GM18909 (cell line): ENCODE results near the gene LRRC4B.
A peak's percentile ranks its signal among the peaks of the same experiment; 100 is the strongest.

Source experiments
- ATAC-seq: cut with Tn5 transposase; IDR thresholded peaks from one replicate; pipeline ENCODE4 v1.9.1; 2021; ENCODE audit warnings: mild to moderate bottlenecking; ENCODE audit not compliant: unreplicated experiment, poor library complexity

The LRRC4B gene

GRCh38 chr19:50511069-50511822 is 57.0 kb downstream of the LRRC4B start, which contains the start of gene JOSD2:
Gene JOSD2 (minus strand): TSS chr19:50511191. CDS start chr19:50510431, 760 bp downstream.
- ATAC-seq: peak; percentile 87

- no peak for ATAC-seq
Observed at GRCh38 chr19:50510700-50511068, 57.6 kb downstream of the LRRC4B start.

- ATAC-seq: no peak
Observed at GRCh38 chr19:50510121-50510670, 58.0 kb downstream of the LRRC4B start.

- ATAC-seq: no peak
Observed at GRCh38 chr19:50509366-50509765, 58.9 kb downstream of the LRRC4B start.

GRCh38 chr19:50508843-50509190 is 59.4 kb downstream of the LRRC4B start:
- ATAC-seq: no peak

GRCh38 chr19:50507376-50507775 is 60.9 kb downstream of the LRRC4B start:
- no peak for ATAC-seq

- no peak for ATAC-seq
Observed at GRCh38 chr19:50506700-50507099, 61.5 kb downstream of the LRRC4B start.

GRCh38 chr19:50505856-50506611 is 62.2 kb downstream of the LRRC4B start:
- no peak for ATAC-seq

- no peak for ATAC-seq
Observed at GRCh38 chr19:50501568-50502475, 66.4 kb downstream of the LRRC4B start.

- ATAC-seq: no peak
Observed at GRCh38 chr19:50501186-50501567, 67.1 kb downstream of the LRRC4B start.

GRCh38 chr19:50500753-50501151 is 67.5 kb downstream of the LRRC4B start:
- ATAC-seq: no peak

GRCh38 chr19:50500060-50500752 is 68.0 kb downstream of the LRRC4B start:
- ATAC-seq: no peak

- no peak for ATAC-seq
Observed at GRCh38 chr19:50498219-50499056, 69.8 kb downstream of the LRRC4B start.

GRCh38 chr19:50497022-50497405 is 71.2 kb downstream of the LRRC4B start:
- no peak for ATAC-seq

GRCh38 chr19:50496189-50497021 is 71.8 kb downstream of the LRRC4B start:
- no peak for ATAC-seq

- ATAC-seq: no peak
Observed at GRCh38 chr19:50495020-50495531, 73.2 kb downstream of the LRRC4B start.

GRCh38 chr19:50494186-50495019 is 73.8 kb downstream of the LRRC4B start:
- ATAC-seq: no peak
